ENCODE data around the gene C12orf57. TPM values are rescaled to one million over a fixed set of nuclear protein-coding genes. Genes with fewer than 3 reads are reported as not detected.

The C12orf57 gene
- total and polyA plus RNA-seq, 2 of the 8 experiments (the other 6 are each of a cell fraction or from before 2014, with no cell fraction given) = 174 to 993 TPM

GRCh38 chr12:6927379-6928021 lies 16.3 kb upstream of the C12orf57 start, which contains the start of gene ATN1 (continued):
- TF ChIP-seq CHD7 (IDR thresholded peaks at IDR 0.05; ENCODE audit: insufficient replicate concordance, low read length) (no peak), CBX5 (IDR thresholded peaks at IDR 0.05; ENCODE audit: low read depth, low read length) (no peak), CHD2 (IDR thresholded peaks at IDR 0.05; ENCODE audit: low read length) (peak; percentile 70), CTBP2 (IDR thresholded peaks at IDR 0.05; ENCODE audit: borderline replicate concordance, insufficient read depth, insufficient read length, low read length) (peak; percentile 98), ATF2 (IDR thresholded peaks at IDR 0.05; ENCODE audit: low read length) (no peak), SP4 (IDR thresholded peaks at IDR 0.05; ENCODE audit: low read length) (no peak), GABPA (IDR thresholded peaks at IDR 0.05; ENCODE audit: borderline replicate concordance, insufficient read depth, low read length) (no peak), EGR1 (IDR thresholded peaks at IDR 0.05; ENCODE audit: borderline replicate concordance, low read depth, low read length) (peak; percentile 92), SAP30 (IDR thresholded peaks at IDR 0.05; ENCODE audit: insufficient read depth, insufficient replicate concordance, low read length) (no peak)

All from H1 (cell line).